Cortex of kidney (tissue), 1 donor: ENCODE data around the gene RNF10.
A peak's percentile ranks its signal among the peaks of the same experiment; 100 is the strongest.
"Not testable (repeated sequence)": the region's sequence is repeated elsewhere in the genome, so short reads cannot be mapped to it uniquely, and the experiment has no call there.

ENCODE experiments used
- DNase-seq: peaks from one replicate; lab custom pipeline; 2025; lab: John Stamatoyannopoulos, UW

RNF10 gene

GRCh38 chr12:120534203-120534702 lies at the start of gene RNF10:
RNF10 (plus strand) TSS chr12:120534356; CDS start chr12:120534812, 456 bp downstream.
- DNase-seq: no peak

GRCh38 chr12:120485961-120486881 lies 47.9 kb upstream of the RNF10 start:
- no peak for DNase-seq

- not testable (repeated sequence) for DNase-seq
Observed at GRCh38 chr12:120487552-120487951, 46.6 kb upstream of the RNF10 start.

- DNase-seq: no peak
Observed at GRCh38 chr12:120488057-120488640, 46.0 kb upstream of the RNF10 start.

GRCh38 chr12:120489018-120489417 lies 45.1 kb upstream of the RNF10 start:
- DNase-seq: no peak

- DNase-seq: no peak
Observed at GRCh38 chr12:120490325-120490724, 43.8 kb upstream of the RNF10 start.

GRCh38 chr12:120490833-120491512 lies 43.2 kb upstream of the RNF10 start:
- DNase-seq: no peak

GRCh38 chr12:120495186-120495730 lies 38.9 kb upstream of the RNF10 start:
- no peak for DNase-seq

- DNase-seq: peak; percentile 55
Observed at GRCh38 chr12:120495731-120496412, 38.3 kb upstream of the RNF10 start, which contains the start of gene DYNLL1. DYNLL1 (plus strand) TSS chr12:120496113; CDS start chr12:120496422, 309 bp downstream.

GRCh38 chr12:120496413-120497340 lies 37.5 kb upstream of the RNF10 start:
- no peak for DNase-seq

- DNase-seq: no peak
Observed at GRCh38 chr12:120497524-120498150, 36.5 kb upstream of the RNF10 start.

- no peak for DNase-seq
Observed at GRCh38 chr12:120498870-120499515, 35.2 kb upstream of the RNF10 start.

GRCh38 chr12:120500581-120500980 lies 33.6 kb upstream of the RNF10 start:
- no peak for DNase-seq

GRCh38 chr12:120504587-120504986 lies 29.6 kb upstream of the RNF10 start:
- no peak for DNase-seq

- DNase-seq: no peak
Observed at GRCh38 chr12:120508537-120508936, 25.6 kb upstream of the RNF10 start.

GRCh38 chr12:120514002-120514401 lies 20.2 kb upstream of the RNF10 start:
- no peak for DNase-seq

GRCh38 chr12:120515496-120515895 lies 18.7 kb upstream of the RNF10 start:
- DNase-seq: no peak

- DNase-seq: not testable (repeated sequence)
Observed at GRCh38 chr12:120519324-120519723, 14.8 kb upstream of the RNF10 start.

- no peak for DNase-seq
Observed at GRCh38 chr12:120522568-120522967, 11.6 kb upstream of the RNF10 start.
